Upper lobe of left lung (tissue), 4 donors: ENCODE measurements around the gene C2orf76.

Source experiments
- POLR2A ChIP-seq, 4 donors: fragments of 450-650 bp; IDR thresholded peaks; one replicate each; pipeline ENCODE4 v1.5.1; 2016 to 2017; ENCODE audit warnings: antibody characterized with exemption in 4 of 4, mild to moderate bottlenecking in 2 of 4
- POLR2AphosphoS5 ChIP-seq, 2 donors: sonication (generic); formaldehyde crosslinking; IDR thresholded peaks; one replicate each; pipeline ENCODE4 v1.5.1; 2017; ENCODE audit warnings: antibody characterized with exemption in 2 of 2
- TF ChIP-seq, protein P1 (sequence below), 6 experiments: fragments of 450-650 bp in 4 of 6; fragments of 200-600 bp in 2 of 6; sonication (generic) in 2 of 6; IDR thresholded peaks; one replicate each; pipeline ENCODE4 v1.5.1; 2016 to 2019; ENCODE audit warnings: antibody characterized with exemption in 6 of 6

DNA sequence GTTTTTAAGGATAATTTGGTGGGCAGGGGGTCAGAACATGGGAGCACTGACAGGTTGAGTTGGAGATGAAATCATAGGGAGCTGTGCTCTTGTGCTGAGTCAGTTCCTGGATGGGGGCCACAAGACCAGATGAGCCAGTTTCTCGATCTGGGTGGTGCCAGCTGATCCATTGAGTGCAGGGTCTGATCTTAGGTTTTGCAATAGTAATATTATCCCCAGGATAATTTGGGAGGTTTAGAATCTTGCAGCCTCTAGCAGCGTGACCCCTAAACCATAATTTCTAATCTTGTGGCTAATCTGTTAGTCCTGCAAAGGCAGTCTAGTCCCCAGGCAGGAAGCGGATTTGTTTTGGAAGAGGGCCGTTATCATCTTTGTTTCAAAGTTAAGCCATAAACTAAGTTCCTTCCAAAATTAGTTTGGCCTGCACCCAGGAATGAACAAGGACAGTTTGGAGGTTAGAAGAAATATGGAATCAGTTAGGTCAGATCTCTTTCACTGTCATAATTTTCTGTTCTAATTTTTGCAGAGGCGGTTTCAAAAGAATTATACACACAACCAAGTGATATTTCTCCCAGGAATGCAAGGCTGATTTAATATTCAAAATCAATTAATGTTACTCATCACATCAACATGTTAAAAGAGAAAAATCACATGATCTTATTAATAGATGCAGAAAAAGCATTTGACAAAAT is 23.1 kb upstream of the C2orf76 start:
- TF ChIP-seq, protein P1, sequence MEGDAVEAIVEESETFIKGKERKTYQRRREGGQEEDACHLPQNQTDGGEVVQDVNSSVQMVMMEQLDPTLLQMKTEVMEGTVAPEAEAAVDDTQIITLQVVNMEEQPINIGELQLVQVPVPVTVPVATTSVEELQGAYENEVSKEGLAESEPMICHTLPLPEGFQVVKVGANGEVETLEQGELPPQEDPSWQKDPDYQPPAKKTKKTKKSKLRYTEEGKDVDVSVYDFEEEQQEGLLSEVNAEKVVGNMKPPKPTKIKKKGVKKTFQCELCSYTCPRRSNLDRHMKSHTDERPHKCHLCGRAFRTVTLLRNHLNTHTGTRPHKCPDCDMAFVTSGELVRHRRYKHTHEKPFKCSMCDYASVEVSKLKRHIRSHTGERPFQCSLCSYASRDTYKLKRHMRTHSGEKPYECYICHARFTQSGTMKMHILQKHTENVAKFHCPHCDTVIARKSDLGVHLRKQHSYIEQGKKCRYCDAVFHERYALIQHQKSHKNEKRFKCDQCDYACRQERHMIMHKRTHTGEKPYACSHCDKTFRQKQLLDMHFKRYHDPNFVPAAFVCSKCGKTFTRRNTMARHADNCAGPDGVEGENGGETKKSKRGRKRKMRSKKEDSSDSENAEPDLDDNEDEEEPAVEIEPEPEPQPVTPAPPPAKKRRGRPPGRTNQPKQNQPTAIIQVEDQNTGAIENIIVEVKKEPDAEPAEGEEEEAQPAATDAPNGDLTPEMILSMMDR (IDR thresholded peaks at IDR 0.05) = no peak
- TF ChIP-seq POLR2A (IDR thresholded peaks at IDR 0.05) (no peak), POLR2AphosphoS5 (IDR thresholded peaks at IDR 0.05) (no peak)
